Measurements from ENCODE around the gene MPPED2.

GRCh38 chr11:30424321-30424720 is 161.8 kb downstream of the MPPED2 start:
- TF ChIP-seq SUZ12 (IDR thresholded peaks at IDR 0.05; ENCODE audit: extremely low read depth, insufficient read depth, insufficient read length) (no peak), ZNF274 (IDR thresholded peaks at IDR 0.05; ENCODE audit: low read depth, low read length) (no peak), YY1 (IDR thresholded peaks at IDR 0.05; ENCODE audit: insufficient read depth, insufficient read length) (no peak)
